PC-9 (cell line): ENCODE results near the gene PCSK7. TPM values are rescaled to one million over a fixed set of nuclear protein-coding genes. Genes with fewer than 3 reads are reported as not detected.

ENCODE experiments used
- BruUV-seq: library from RNA; stranded (reverse); fragments of 400-500 nt; replicated peaks from 2 replicates; lab custom pipeline; 2021; lab: Mats Ljungman, UMichigan
- CTCF ChIA-PET: fragments of 300-600 bp; sonication (Branson Sonifier 250); formaldehyde crosslinking; loops from one replicate; lab custom pipeline; 2022; ENCODE audit warnings: antibody characterized with exemption; lab: Charles Lee
- POLR2A ChIA-PET: fragments of 300-600 bp; sonication (Branson Sonifier 250); formaldehyde crosslinking; loops from one replicate; lab custom pipeline; 2022; ENCODE audit warnings: antibody characterized with exemption; ENCODE audit not compliant: unreplicated experiment; lab: Charles Lee
- DNase-seq, 2 experiments: peaks; one replicate each; pipeline versions ENCODE4 v3.0.0 to v3.0.0-alpha.2; 2015 to 2022; ENCODE audit warnings: mixed read lengths in 1 of 2
- H2AFZ ChIP-seq: fragments of 200-600 bp; sonication (generic); 2 replicates; pipeline ENCODE4 v1.8.1; 2017; ENCODE audit warnings: antibody characterized with exemption
- H3F3A ChIP-seq: fragments of 200-600 bp; sonication (generic); 2 replicates; pipeline ENCODE4 v1.8.1; 2017; ENCODE audit warnings: antibody characterized with exemption, mild to moderate bottlenecking, low read depth; ENCODE audit not compliant: insufficient read depth
- H3K27ac ChIP-seq: fragments of 200-600 bp; sonication (generic); 2 replicates; pipeline ENCODE4 v1.6.1; 2016; ENCODE audit warnings: mixed run types
- H3K27me3 ChIP-seq: fragments of 200-600 bp; sonication (generic); 2 replicates; pipeline ENCODE4 v1.6.1; 2016; ENCODE audit warnings: low read depth, mixed run types; ENCODE audit not compliant: insufficient read depth
- H3K36me3 ChIP-seq: fragments of 200-600 bp; sonication (generic); 2 replicates; pipeline ENCODE4 v1.6.1; 2016; ENCODE audit warnings: low read depth, mixed run types
- H3K4me1 ChIP-seq: fragments of 200-600 bp; sonication (generic); replicated peaks from 2 replicates; pipeline ENCODE4 v1.6.1; 2016; ENCODE audit warnings: mixed run types; ENCODE audit not compliant: insufficient read depth
- H3K4me2 ChIP-seq: fragments of 200-600 bp; sonication (generic); 2 replicates; pipeline ENCODE4 v1.6.1; 2017; ENCODE audit warnings: mixed run types
- H3K4me3 ChIP-seq: fragments of 200-600 bp; sonication (generic); 2 replicates; pipeline ENCODE4 v1.6.1; 2016; ENCODE audit warnings: mixed run types
- H3K79me2 ChIP-seq: fragments of 200-600 bp; sonication (generic); 2 replicates; pipeline ENCODE4 v1.6.1; 2017; ENCODE audit warnings: low read depth, mixed run types
- H3K9me2 ChIP-seq: fragments of 200-600 bp; sonication (generic); 2 replicates; pipeline ENCODE4 v1.8.1; 2017; ENCODE audit warnings: mild to moderate bottlenecking; ENCODE audit not compliant: insufficient read depth
- H3K9me3 ChIP-seq: fragments of 200-600 bp; sonication (generic); 2 replicates; pipeline ENCODE4 v1.8.1; 2016; ENCODE audit warnings: low read depth; ENCODE audit not compliant: insufficient read depth
- H4K20me1 ChIP-seq: fragments of 200-600 bp; sonication (generic); 2 replicates; pipeline ENCODE4 v1.8.1; 2017; ENCODE audit not compliant: insufficient read depth
- EZH2 ChIP-seq: fragments of 200-600 bp; sonication (generic); IDR thresholded peaks from 2 replicates; pipeline ENCODE4 v1.8.0; 2017; ENCODE audit warnings: antibody characterized with exemption, low read depth
- intact Hi-C: fragments of 100-400 bp; cut with micrococcal nuclease; formaldehyde crosslinking; loops from one replicate; pipeline ENCODE4 v1.10.0; 2022; ENCODE audit not compliant: unreplicated experiment
- total RNA-seq: library from RNA; stranded (reverse); gene quantifications from 2 replicates; pipeline ENCODE4 v1.2.3, GENCODE V29; 2021
- TF ChIP-seq, protein P1 (sequence below): fragments of 200-600 bp; sonication (generic); conservative IDR thresholded peaks from 2 replicates; pipeline ENCODE4 v1.6.1; 2017; ENCODE audit warnings: mixed run types, antibody characterized with exemption, mild to moderate bottlenecking, moderate library complexity

Gene PCSK7
- total RNA-seq, 1 experiment from 2014 or later, result 41.6 TPM

GRCh38 chr11:117193130-117194020 lies 38.5 kb downstream of the PCSK7 start:
- no peaks in the 10 kb centered on the region for H3K36me3 ChIP-seq
- no peaks in the 10 kb centered on the region for H3F3A ChIP-seq
- H3K9me3 ChIP-seq, result no peaks in the 10 kb centered on the region
- TF ChIP-seq EZH2, result no peak
- TF ChIP-seq, protein P1, sequence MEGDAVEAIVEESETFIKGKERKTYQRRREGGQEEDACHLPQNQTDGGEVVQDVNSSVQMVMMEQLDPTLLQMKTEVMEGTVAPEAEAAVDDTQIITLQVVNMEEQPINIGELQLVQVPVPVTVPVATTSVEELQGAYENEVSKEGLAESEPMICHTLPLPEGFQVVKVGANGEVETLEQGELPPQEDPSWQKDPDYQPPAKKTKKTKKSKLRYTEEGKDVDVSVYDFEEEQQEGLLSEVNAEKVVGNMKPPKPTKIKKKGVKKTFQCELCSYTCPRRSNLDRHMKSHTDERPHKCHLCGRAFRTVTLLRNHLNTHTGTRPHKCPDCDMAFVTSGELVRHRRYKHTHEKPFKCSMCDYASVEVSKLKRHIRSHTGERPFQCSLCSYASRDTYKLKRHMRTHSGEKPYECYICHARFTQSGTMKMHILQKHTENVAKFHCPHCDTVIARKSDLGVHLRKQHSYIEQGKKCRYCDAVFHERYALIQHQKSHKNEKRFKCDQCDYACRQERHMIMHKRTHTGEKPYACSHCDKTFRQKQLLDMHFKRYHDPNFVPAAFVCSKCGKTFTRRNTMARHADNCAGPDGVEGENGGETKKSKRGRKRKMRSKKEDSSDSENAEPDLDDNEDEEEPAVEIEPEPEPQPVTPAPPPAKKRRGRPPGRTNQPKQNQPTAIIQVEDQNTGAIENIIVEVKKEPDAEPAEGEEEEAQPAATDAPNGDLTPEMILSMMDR, result no peak
- no peak overlapping the region for H3K4me3 ChIP-seq
- H3K27ac ChIP-seq, result no peak overlapping the region
- H3K9me2 ChIP-seq, result no peaks in the 10 kb centered on the region
- no peak for DNase-seq
- H4K20me1 ChIP-seq, result no peaks in the 10 kb centered on the region; the same call in 1 of the 2 replicates
- H3K79me2 ChIP-seq, result no peaks in the 10 kb centered on the region
- H3K4me1 ChIP-seq, result no peaks in the 10 kb centered on the region
- ChIA-PET CTCF (no interaction called here), POLR2A (no interaction called here)
- intact Hi-C loops, result no loop called here
- no peak overlapping the region for H3K4me2 ChIP-seq
- no peaks in the 10 kb centered on the region for H3K27me3 ChIP-seq
- BruUV-seq, result no TSS peak
- H2AFZ ChIP-seq, result no peak overlapping the region

DNA sequence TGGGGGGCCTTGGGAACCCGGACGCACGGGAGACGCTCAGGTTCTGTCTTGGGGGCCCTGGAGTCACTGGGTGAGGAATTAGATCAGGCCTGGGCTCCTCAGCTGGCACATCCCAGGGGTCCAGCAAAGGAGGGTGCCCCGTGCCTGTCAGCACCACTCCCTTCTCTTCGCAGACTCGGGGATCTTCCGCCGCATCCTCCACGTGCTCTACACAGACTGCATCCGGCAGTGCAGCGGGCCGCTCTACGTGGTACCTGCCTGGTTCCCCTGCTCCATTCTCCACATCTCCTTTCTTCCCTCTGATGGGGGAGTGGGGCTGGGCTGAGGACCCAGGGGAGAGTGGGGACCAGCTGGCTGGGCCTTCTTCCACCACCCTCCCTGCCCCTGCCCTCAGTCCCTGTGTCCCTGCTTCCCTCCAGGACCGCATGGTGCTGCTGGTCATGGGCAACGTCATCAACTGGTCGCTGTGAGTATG lies 39.4 kb downstream of the PCSK7 start:
- Histone ChIP-seq H2AFZ (no peak overlapping the region), H3K4me3 (no peak overlapping the region), H3K4me1 (no peaks in the 10 kb centered on the region), H3K4me2 (no peak overlapping the region), H3F3A (no peaks in the 10 kb centered on the region), H3K27me3 (no peaks in the 10 kb centered on the region), H3K9me3 (no peaks in the 10 kb centered on the region), H3K27ac (no peak overlapping the region), H3K9me2 (no peaks in the 10 kb centered on the region), H3K79me2 (no peaks in the 10 kb centered on the region), H3K36me3 (no peaks in the 10 kb centered on the region), H4K20me1 (no peaks in the 10 kb centered on the region; the same call in 1 of the 2 replicates)
- no peak for TF ChIP-seq EZH2
- TF ChIP-seq, protein P1, result no peak
- no TSS peak for BruUV-seq
- CTCF ChIA-PET, result no interaction called here
- intact Hi-C loops, result no loop called here
- POLR2A ChIA-PET, result no interaction called here
- DNase-seq, result no peak

DNA sequence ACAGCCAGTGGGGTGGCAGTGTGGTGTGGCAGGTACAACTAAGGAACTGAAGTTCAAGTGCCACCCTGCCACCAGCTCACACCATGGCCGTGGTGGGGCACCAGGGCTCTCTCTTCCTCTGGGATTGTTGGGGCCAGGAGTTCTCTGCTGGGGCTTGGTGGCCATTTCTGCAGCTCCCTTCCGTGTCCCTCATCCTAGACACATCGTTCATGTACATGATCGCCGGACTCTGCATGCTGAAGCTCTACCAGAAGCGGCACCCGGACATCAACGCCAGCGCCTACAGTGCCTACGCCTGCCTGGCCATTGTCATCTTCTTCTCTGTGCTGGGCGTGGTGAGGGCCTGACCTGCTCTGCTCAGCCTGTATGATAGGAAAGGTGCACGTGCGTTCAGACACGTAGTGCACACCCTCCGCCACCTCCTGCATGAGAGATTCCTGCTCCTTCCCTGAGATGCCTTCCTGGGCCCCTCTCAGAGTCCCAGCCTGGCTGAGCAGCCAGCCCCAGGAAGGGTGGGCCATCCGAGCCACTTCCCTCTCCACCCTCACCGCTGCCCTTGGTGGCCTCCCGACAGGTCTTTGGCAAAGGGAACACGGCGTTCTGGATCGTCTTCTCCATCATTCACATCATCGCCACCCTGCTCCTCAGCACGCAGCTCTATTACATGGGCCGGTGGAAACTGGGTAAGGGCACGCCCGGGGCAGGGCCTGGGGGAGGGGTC lies 40.0 kb downstream of the PCSK7 start:
- no peak for DNase-seq
- CTCF ChIA-PET, result no interaction called here
- Histone ChIP-seq H4K20me1 (no peaks in the 10 kb centered on the region; the same call in 1 of the 2 replicates), H3K4me2 (no peak overlapping the region), H3K4me3 (no peak overlapping the region), H3K9me2 (no peaks in the 10 kb centered on the region), H3K27me3 (no peaks in the 10 kb centered on the region), H3K9me3 (no peaks in the 10 kb centered on the region), H3K79me2 (no peaks in the 10 kb centered on the region), H3F3A (no peaks in the 10 kb centered on the region), H2AFZ (no peak overlapping the region), H3K36me3 (no peaks in the 10 kb centered on the region), H3K4me1 (no peaks in the 10 kb centered on the region), H3K27ac (no peak overlapping the region)
- TF ChIP-seq, protein P1, result no peak
- TF ChIP-seq EZH2, result no peak
- POLR2A ChIA-PET, result no interaction called here
- intact Hi-C loops, result no loop called here
- no TSS peak for BruUV-seq
